ENCODE results near the gene CLK2. TPM values are rescaled to one million over a fixed set of nuclear protein-coding genes. Genes with fewer than 3 reads are reported as not detected.

The CLK2 gene
- total RNA-seq, 4 donors from 2014 or later, result 21.9 to 35.1 (median 25.6) TPM

GRCh38 chr1:155282488-155283091 lies 9.3 kb upstream of the CLK2 start:
- peaks cover 7 to 14% (median 13%) of the 10 kb centered on the region in 3 donors for H3K4me1 ChIP-seq
- no peaks in the 10 kb centered on the region for H3K27me3 ChIP-seq
- no peak for DNase-seq
- H3K4me3 ChIP-seq, result no peak overlapping the region
- TF ChIP-seq CTCF (IDR thresholded peaks at IDR 0.05), result no peak
- WGBS, 2 donors, result 93 to 94% methylated on average over 9 to 22 of the region's 29 CpGs
- intact Hi-C loops (cut with DNase I), result no loop called here
- H3K27ac ChIP-seq, result no peak overlapping the region
- H3K9me3 ChIP-seq, result no peaks in the 10 kb centered on the region
- peaks cover 0 to 36% (median 0%) of the 10 kb centered on the region in 3 donors for H3K36me3 ChIP-seq

DNA sequence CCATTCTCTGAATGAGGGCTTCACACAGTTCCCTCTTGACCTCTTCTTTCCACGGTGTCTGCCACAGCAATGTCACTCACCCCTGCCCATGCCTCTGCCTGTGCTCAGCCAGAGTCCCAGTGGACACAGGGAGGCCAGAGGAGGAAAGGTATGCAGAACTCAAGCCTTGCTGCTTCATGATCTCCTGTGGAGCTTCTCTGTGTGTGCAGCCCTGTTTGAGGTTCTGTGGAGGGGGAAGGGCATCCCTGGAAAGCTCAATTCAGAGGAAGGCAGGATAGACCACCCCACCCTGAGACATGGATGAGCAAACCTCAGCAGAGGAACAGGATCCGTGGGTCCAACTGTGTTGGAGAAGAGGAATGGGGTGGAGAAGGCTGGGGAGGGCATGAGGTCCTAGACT lies 6.0 kb upstream of the CLK2 start:
- intact Hi-C loops (cut with DNase I), result no loop called here

DNA sequence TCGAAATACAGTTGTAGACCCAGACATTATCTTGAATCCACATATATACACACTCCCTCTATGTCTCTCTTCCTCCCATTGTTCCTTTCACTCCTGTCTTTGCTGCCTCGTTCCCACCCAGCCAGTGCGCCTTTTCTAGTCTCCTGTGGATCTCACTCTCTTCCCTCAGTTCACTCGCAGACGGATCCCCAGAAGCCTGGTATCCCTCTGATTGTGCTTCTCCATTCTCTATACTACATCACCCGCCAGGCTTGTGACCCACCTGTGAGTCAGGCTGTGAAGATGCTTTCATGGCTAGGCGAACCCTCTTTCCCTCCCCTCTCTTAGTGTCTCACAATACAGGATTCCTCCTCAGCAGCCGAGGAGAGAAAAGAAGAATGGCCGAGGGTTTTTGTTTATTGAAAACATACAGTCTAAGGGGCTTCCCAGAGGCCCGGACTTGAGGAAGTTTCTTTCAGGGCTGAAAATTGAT lies 5.4 kb upstream of the CLK2 start:
- peak overlapping the region in 2 of 4 donors; percentile 69 to 80 for H3K4me3 ChIP-seq

More for the DNA sequence above, 6.0 kb upstream of the CLK2 start:
- no peak overlapping the region for H3K27ac ChIP-seq
- no peak for TF ChIP-seq POLR2A (IDR thresholded peaks at IDR 0.05)
- no peak for TF ChIP-seq CTCF (IDR thresholded peaks at IDR 0.05)
- no peaks in the 10 kb centered on the region for H3K9me3 ChIP-seq
- no peak overlapping the region for H3K4me3 ChIP-seq
- H3K36me3 ChIP-seq, result peaks cover 0 to 16% (median 0%) of the 10 kb centered on the region in 3 donors
- 81 to 86% methylated on average over 1 to 2 of the region's 2 CpGs for WGBS, 2 donors
- no peak for DNase-seq
- H3K27me3 ChIP-seq, result no peaks in the 10 kb centered on the region
- H3K4me1 ChIP-seq, result peaks cover 7 to 22% (median 22%) of the 10 kb centered on the region in 3 donors

DNA sequence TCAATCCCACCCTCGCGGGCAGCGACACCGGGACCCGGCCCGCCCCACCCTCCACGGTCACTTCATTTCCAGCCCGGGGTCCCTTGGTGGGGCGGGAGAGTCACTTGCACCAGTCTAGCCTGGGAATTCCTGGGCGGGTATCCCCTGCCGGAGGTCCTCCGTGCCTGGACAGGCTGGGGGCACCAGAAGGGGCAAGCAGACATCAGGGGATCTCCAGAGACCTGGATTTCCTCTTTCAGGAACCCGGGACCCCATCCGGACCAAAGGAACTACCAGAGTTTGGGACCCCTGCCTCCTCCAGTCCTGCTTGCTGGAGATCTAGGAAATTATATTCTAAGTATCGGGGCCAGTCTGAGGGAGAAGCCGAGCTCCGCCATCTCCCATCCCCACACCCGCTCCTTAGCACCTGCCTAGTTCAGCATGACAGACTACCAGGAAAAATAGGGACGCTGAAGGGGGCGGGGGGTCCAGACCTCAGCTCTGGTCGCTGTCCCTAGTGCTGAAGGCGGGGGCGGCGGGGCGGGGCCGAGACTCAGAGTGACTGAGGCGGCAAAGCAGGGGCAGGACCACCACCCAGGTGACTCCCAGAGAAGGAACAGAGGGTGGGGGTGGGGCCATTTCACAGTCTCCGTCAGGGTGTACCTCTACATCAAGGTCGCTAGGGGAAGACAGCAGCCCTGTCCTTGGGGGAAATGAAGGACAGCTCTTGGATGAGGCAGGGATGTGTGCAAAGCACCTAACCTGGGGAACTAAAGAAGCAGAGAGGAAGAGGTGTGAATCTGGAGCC lies 4.8 kb upstream of the CLK2 start:
- intact Hi-C loops (cut with DNase I), result no loop called here
- no peak for TF ChIP-seq POLR2A (IDR thresholded peaks at IDR 0.05)
- peak in 2 of 6 experiments; percentile 24 to 48 for TF ChIP-seq CTCF (IDR thresholded peaks at IDR 0.05)
- peak overlapping the region; percentile 69 to 80 (median 78) for H3K4me3 ChIP-seq
- peak overlapping the region; percentile 73 to 87 (median 81) for H3K27ac ChIP-seq
- peaks cover 0 to 8% (median 0%) of the 10 kb centered on the region in 3 donors for H3K36me3 ChIP-seq
- WGBS, 2 donors, result 0 to 1% methylated on average over 7 to 11 of the region's 29 CpGs
- no peaks in the 10 kb centered on the region for H3K9me3 ChIP-seq
- no peaks in the 10 kb centered on the region for H3K27me3 ChIP-seq
- DNase-seq, result no peak
- H3K4me1 ChIP-seq, result peaks cover 12 to 29% (median 29%) of the 10 kb centered on the region in 3 donors

More for the DNA sequence above, 5.4 kb upstream of the CLK2 start:
- peaks cover 0 to 11% (median 0%) of the 10 kb centered on the region in 3 donors for H3K36me3 ChIP-seq
- WGBS, 2 donors, result 55 to 60% methylated on average over 8 of the region's 10 CpGs
- intact Hi-C loops (cut with DNase I), result no loop called here
- peaks cover 10 to 27% (median 26%) of the 10 kb centered on the region in 3 donors for H3K4me1 ChIP-seq
- no peaks in the 10 kb centered on the region for H3K27me3 ChIP-seq
- no peak for DNase-seq
- no peak overlapping the region for H3K27ac ChIP-seq
- TF ChIP-seq CTCF (IDR thresholded peaks at IDR 0.05) (no peak), POLR2A (IDR thresholded peaks at IDR 0.05) (no peak)
- no peaks in the 10 kb centered on the region for H3K9me3 ChIP-seq
